ENCODE data around the gene ZNF837. TPM values are rescaled to one million over a fixed set of nuclear protein-coding genes. Genes with fewer than 3 reads are reported as not detected.
A peak's percentile ranks its signal among the peaks of the same experiment; 100 is the strongest.
"Not testable (repeated sequence)": the region's sequence is repeated elsewhere in the genome, so short reads cannot be mapped to it uniquely, and the experiment has no call there.

The ZNF837 gene
- total RNA-seq, 1 donor from 2014 or later, result 0.54 TPM

DNA sequence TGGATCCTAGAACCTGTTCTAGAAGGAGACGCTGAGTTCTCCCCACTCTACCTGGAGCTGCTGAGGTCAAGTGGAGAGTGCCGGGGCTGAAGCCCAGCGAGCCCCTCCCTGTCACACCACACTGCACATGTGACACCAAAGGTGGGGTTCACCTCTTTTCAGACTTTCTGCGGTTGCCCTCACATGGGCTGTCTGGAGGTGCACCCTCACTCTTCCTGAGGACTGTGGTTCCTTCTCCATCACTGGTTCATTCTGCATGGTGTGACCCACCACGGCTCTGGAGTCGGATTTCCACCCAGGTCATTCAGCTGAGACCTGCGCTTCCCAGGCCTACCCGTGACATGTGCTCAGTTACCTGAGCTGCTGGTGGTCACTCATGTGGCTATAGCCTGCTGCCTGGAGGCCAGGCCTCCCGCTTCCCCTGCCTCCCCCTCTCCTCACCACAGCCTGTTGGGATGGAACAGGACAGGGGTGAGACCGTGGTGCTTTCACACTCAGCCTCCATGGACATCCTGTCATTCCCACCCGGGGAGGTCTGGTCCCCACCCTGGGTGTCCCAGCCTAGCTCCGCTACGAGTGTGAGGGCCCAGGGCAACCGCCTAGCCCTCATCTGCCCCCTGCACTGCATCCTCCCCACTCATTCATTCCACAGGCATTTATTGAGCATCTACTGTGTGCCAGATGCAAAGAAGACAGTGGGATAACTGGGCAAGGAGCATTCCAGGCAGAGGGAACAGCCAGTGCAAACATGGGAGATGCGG, 26.9 kb downstream of the ZNF837 start:
- DNase-seq (ENCODE audit: low spot score), result peak; percentile 29
- intact Hi-C loops (cut with DNase I), result no loop called here

DNA sequence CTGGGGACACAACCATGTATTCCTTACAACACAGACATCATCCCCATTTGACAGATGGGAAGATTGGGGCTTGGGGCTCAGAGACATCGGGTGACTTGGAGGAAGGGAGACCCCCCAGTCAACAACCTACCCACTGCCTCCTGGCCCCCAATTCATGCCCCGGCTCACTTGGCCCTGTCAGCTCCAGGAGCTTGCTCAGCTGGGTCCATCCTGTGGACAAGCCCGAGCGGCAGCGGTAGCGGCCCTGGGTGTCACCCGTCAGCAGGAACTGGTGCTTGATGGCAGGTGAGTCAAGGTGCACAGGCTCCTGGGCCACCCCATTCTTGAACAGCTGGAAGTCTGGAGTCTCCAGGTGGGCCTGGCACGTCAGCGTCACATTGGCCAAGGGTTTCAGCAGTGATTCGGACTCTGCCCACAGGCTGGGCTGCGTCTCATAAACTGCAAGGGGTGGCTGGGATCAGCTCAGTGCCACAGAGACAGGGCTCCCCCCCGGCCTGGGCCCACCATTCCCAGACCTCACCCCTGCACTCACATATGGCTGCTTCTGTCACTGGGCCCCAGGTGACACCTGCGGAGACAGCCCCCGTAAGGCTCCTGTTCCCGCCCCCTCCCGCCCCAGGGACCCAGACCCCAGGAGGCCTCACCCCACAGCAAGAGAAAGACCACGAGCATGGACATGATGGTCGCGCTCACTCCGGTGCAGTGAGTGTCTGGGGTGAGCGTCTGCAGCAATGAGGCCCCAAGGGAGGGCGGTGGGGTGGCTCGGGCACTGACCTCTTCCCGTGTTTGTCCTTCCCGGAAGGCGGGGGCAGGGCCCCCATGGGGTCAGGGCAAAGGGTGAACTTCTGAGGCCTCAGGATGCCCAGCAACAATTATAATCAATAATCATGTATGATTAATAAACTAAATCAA, 27.8 kb downstream of the ZNF837 start, which contains the start of gene A1BG:
TSS of gene A1BG (minus strand) at position 733 of the 912 bp plus-strand sequence. CDS start at position 678, 55 bp downstream.
- intact Hi-C loops (cut with DNase I), result no loop called here
- peak; percentile 55 for DNase-seq (ENCODE audit: low spot score)

DNA sequence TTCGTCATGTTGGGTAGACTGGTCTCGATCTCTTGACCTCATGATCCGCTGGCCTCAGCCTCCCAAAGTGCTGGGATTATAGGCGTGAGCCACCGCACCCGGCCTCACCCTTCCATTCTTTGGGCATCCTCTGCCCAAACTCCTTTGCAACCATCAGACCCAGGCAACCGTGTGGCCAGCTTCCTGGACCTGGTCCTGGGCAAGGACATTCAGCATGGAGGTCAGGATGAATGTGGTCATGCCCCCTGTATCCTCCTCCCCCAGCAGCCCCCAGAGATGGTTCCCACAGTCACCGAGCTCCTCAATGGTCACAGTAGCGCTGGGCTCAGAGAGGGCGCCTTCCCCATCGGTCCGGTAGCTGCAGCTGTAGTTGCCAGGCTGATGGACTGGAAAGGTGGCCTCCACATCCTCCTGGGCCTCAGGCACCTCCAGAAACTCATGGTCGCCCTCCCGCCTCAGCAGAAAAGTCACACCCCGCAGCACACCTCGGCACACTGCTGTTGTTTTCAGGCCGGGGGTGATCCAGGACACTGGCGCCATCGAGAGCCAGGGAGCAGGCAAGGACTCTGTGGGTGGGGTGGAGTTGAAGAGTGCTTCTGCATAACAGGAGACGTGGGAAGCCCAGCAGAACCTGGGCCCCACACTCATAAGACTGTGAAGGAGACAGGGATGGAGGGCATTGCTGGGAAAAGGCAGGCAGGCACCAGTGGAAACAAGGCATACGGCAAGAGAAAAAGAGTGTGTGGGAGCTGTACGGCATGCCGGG, 28.7 kb downstream of the ZNF837 start:
- intact Hi-C loops (cut with DNase I), result no loop called here
- DNase-seq (ENCODE audit: low spot score), result peak; percentile 65

DNA sequence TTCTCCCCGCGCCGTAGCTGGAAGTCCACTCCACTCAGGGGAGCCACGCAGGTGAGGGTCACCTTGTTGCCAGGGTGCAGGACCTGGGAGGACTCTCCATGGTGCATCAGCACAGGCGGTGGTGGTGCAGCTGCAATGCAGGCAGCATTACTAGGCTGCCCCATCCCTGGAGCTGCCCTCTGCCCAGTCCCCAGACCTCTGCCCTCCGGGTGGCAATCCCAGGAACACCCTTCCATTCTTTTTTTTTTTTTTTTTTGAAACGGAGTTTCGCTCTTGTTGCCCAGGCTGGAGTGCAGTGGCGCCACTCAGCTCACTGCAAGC, 29.3 kb downstream of the ZNF837 start:
- DNase-seq (ENCODE audit: low spot score), result peak; percentile 73
- intact Hi-C loops (cut with DNase I), result no loop called here

DNA sequence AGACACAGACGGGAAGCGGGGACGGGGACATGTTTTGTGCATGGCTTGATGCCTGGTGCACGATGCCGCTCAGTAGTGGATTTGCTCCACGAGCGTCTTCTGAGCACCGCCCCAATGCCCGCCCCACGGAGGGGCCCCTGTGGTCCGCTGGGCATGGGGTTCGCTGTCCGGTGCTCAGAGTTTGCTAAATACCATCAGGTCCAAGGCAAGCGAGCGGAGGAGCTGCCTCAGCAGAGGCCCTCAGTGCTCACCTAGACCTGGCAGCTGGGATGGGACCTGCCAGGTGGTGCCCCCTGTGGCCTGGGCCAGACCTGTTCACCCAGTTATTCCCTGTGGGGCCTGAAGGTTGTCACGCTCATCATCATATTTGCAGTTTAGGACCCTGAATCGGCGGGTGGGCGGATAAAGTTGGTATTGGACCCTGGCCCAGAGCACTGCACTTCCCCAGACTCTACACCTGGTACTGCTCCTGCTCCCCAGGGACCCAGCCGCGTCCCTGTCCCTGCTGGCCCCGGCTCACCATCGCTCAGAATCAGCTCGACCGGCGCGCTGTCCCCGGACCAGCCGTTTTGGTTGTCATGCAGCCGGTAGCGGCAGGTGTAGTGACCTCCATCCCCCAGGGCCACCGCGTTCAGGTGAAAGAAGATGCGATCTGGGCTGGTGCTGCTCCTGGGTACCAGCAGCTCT, 29.8 kb downstream of the ZNF837 start:
- DNase-seq (ENCODE audit: low spot score), result no peak
- intact Hi-C loops (cut with DNase I), result no loop called here

DNA sequence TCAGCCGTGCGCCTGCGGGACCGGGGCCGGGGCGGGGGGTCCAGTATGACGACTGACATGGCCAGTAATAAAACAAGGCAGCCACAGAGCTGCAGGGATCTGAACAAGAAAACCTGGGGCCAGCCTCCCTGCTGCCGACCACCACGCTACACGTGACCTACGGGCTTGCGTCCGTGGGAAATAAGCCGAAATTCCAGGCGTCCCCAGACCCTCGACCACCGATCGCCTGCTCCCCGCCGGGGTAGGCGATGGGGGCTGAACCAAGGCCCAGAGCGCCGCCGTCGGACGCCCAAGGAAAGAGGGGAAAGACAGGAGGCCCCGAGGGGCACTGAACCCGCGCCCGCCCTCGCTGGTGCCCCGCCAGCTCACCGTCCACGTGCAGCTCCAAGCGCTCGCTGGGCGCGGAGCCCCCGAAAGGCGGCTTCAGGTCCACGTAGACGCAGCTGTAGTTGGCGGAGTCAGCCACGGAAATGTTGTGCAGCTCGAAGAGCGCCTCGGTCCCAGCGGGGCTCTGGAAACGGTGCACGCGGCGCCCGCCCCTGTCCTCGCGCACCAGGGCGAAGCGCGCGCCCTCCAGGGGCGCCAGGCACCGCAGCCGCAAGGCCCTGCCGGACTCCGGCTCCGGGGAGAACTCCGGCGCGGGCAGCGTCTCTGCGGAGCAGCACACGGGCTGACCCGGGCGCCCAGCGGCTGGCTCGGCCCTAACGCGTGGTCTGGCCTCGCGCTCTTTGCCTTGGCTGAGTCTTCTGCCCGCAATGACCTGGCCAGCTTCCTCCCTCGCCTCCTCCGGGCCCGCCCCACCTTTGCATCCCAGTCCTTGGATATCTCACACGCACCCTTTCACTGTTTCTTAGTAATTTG, 30.6 kb downstream of the ZNF837 start:
- intact Hi-C loops (cut with DNase I), result no loop called here
- DNase-seq (ENCODE audit: low spot score), result no peak

DNA sequence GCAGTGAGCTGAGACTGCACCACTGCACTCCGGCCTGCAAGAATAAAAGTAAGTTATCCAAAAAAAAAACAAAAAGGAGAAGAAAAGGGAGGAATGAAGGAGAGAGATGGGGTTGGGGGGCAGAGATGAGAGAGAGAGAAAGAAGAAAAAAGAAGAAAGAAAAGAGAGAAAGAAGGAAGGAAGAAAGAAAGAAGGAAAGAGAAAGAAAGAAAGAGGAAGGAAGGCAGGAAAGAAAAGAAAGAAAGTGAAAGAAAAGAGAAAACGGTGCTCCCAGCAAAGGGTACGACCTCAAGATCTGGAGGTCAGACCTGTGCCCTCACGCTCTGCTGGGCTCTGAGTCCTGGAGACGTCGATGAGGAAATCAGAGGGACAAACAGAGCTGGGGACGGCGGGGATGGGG, 31.2 kb downstream of the ZNF837 start:
- intact Hi-C loops (cut with DNase I), result no loop called here
- no peak for DNase-seq (ENCODE audit: low spot score)

DNA sequence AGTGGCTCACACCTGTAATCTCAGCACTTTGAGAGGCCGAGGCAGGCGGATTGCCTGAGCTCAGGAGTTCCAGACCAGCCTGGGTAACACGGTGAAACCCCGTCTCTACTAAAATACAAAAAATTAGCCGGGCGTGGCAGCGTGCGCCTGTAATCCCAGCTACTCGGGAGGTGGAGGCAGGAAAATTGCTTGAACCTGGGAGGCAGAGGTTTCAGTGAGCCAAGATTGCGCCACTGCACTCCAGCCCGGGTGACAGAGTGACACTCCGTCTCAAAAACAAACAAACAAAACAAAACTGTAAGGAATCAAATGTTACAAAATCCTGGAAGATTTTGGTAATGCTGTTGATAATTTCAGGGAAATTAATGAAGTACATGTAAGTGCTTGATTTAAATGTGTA, 32.8 kb downstream of the ZNF837 start:
- intact Hi-C loops (cut with DNase I); DNase-seq (ENCODE audit: low spot score): not testable (repeated sequence)

DNA sequence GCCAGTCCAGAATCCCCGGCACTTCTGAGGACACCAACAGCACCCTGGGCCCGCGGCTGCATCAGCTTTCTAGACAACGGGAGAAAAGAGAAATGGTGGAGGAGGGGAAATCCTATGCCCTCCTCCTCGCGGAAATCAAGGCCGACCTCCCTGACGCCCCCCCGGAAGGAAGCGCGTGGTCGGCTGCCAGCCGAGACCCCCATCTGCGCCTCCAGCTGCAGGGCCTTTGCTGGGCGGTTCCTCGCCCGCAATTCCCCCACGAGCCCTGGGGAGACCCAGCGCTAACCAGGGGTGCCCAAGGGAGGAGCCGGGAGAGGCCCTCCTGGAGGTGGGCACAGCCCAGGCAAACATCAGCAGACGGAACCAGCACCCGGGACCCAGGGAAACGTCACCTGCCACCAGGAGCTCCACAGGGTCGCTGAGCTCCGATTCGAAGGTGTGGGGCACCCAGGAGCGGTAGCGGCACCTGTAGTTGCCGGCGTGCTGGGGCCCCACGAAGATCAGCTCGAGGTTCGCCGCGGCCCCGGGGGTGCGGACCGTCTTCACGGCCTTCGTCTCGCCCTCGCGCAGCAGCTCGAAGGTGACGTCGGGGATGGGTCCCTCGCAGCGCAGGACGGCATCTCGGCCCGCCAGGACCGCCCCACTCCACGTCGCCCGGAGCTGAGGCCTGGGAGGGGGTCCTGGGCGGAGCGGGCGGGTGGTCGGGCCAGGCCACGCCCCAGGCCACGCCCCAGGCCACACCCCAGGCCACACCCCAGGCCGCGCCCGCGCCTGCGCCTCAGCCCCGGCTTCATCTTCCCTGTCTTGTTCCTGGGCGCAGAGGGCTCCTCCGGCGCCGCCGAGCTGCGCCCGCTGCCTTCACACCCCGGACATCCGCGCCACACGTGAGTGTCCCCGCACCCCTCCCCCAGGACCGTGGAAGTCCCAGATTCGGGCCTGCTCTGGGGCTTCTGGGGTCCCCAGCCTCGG, 33.6 kb downstream of the ZNF837 start:
- intact Hi-C loops (cut with DNase I), result no loop called here
- no peak for DNase-seq (ENCODE audit: low spot score)

DNA sequence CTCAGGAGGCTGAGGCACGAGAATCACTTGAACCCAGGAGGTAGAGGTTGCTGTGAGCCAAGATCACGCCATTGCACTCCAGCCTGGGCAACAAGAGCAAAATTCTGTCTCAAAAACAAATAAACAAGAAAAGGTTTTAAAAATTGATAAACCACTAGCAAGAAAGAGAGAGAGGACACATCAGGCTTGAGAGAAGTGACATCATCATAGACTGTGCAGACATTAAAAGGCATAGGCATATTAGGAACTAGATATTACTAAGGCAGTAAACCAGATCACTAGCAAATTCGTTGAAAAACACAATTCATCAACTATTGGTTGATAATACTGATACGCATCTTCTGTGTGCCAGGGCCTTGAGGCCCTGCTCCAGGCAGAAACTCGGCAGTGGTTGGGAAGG, 35.3 kb downstream of the ZNF837 start:
- DNase-seq (ENCODE audit: low spot score), result no peak
- intact Hi-C loops (cut with DNase I), result no loop called here

DNA sequence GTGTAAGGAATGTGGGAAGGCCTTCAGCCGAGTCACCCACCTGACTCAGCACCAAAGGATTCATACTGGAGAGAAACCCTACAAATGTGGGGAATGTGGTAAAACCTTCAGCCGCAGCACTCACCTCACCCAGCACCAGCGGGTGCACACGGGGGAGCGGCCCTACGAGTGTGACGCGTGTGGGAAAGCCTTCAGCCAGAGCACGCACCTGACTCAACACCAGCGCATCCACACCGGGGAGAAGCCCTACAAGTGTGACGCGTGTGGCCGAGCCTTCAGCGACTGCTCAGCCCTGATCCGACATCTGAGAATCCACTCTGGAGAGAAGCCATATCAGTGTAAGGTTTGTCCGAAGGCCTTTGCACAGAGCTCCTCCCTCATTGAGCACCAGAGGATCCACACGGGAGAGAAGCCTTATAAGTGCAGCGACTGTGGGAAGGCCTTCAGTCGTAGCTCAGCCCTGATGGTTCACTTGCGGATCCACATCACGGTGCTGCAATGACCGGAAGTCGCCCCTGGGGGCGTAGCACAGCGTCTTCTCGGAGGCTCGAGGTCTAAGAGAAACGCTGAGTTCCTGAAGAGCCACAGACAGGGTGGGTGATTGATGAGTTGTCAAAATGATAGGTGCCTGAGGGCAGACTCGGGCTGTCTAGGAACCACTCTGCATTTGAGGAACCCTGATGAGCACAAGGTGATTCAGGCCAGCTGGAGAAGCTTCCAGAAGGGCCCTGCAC, 41.8 kb downstream of the ZNF837 start:
- intact Hi-C loops (cut with DNase I), result no loop called here
- DNase-seq (ENCODE audit: low spot score), result no peak

DNA sequence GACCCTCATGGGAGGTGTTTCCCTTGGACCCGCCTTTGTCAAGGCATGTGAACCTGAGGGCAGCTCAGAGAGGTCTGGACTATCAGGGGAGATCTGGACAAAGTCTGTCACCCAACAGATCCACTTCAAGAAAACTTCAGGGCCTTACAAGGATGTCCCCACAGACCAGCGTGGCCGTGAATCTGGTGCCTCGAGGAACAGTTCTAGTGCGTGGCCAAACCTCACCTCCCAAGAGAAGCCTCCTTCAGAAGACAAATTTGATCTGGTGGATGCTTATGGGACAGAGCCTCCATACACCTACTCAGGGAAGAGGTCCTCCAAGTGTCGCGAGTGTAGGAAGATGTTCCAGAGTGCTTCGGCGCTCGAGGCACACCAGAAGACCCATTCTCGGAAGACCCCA, 42.5 kb downstream of the ZNF837 start:
- no peak for DNase-seq (ENCODE audit: low spot score)
- intact Hi-C loops (cut with DNase I), result no loop called here

DNA sequence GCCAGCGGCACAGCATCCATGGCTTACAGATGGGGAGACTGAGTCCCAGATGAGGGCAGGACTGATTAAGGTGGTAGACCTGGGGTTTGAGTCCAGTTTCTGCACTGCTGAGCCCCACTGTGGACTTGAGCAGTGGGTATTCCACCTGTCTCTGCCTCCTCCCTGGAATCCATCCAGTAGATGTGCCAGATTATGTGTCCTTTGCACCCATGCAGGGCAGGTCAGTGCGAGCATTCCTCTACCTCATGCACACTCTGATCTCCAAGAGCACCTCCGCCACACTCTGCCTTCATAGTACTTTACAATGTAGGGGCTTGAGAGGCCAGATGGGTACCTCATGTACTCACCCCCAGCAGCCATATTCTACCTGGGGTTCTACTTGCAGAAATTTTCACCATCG, 44.0 kb downstream of the ZNF837 start:
- DNase-seq (ENCODE audit: low spot score), result no peak
- intact Hi-C loops (cut with DNase I), result no loop called here

DNA sequence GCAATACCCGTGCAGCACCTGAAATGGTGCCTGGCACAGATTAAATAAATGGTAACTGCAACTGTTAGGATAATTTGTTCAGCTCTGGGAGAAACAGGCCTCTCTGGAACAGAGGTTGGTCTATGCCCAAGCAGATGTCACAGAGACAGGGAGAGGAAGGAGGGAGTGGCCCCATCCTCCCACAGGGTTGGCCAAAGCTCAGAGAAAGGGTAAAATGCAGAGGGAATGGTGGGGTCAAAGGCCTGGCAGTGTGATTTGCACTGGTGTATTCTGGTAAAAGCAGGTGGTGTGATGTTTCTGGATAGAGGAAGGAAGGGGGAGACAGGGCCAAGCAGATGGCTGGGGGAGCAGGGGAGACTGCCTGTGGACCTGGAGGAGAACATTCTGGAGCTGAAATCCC, 44.6 kb downstream of the ZNF837 start:
- DNase-seq (ENCODE audit: low spot score), result no peak
- intact Hi-C loops (cut with DNase I), result no loop called here

DNA sequence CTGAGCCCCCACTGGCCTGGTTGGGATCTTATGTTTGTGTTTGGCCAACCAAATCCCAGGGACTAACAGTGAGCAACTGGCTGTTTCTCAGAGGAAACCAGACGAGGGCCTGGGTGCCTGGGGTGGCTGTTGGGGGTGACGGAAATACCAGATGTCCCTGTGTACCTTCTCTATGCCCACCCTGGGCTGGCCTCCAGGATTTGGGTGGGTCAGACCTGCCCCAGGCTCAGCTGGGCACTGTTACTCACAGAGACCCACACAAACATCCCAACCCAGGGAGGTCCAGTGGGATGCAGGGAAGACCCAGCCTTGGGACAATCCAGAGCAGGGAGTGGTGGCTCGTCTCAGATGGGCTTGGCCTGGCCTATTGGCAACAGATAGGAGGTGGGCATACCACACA, 45.2 kb downstream of the ZNF837 start:
- DNase-seq (ENCODE audit: low spot score), result no peak
- intact Hi-C loops (cut with DNase I), result no loop called here

DNA sequence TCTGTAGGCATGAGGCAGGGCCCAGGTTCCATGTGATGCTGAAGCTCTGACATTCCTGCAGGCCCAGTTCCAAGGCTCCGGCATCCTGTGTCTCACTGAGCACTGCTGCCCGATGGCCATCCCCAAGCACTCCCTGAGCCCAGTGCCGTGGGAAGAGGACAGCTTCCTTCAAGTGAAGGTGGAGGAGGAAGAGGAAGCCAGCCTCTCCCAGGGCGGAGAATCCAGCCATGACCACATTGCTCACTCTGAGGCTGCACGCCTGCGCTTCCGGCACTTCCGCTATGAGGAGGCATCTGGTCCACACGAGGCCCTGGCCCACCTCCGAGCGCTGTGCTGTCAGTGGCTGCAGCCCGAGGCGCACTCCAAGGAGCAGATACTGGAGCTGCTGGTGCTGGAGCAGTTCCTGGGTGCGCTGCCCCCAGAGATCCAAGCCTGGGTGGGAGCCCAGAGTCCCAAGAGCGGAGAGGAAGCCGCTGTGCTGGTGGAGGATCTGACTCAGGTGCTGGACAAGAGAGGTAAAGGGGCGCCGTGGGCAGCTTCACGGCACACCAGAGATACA, 46.1 kb downstream of the ZNF837 start:
- DNase-seq (ENCODE audit: low spot score), result peak; percentile 72
- intact Hi-C loops (cut with DNase I), result no loop called here

DNA sequence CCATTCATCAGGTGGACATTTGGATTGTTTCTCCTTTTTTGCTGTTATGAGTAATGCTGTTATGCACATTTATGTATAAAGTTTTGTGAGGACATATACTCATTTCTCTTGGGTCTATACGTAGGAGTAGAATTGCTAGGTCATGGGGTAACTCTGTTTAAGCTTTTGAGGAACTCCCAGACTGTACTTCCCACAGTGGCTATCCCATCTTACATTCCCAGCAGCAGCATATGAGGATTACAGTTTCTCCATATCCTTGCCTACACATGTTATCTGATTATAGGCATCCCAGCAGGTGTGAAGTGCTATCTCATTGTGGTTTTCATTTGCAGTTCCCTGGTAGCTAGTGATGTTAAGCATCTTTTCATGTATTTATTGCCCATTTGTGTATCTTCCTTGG, 48.1 kb downstream of the ZNF837 start:
- DNase-seq (ENCODE audit: low spot score), result no peak
- intact Hi-C loops (cut with DNase I), result no loop called here

Data from cardiac septum (tissue), 1 donor.